ENCODE data around the gene RHBDD3. TPM values are rescaled to one million over a fixed set of nuclear protein-coding genes. Genes with fewer than 3 reads are reported as not detected.

RHBDD3 gene
- total RNA-seq, 1 donor from 2014 or later: 64.9 TPM

GRCh38 chr22:29313576-29314466 lies 46.0 kb upstream of the RHBDD3 start:
- no peaks in the 10 kb centered on the region for H3K9me3 Mint-ChIP-seq
- H3K27ac Mint-ChIP-seq (ENCODE audit: unreplicated experiment): no peak overlapping the region
- peaks cover 54% of the 10 kb centered on the region for H3K27me3 Mint-ChIP-seq (ENCODE audit: low read depth)
- H3K4me3 Mint-ChIP-seq: peak overlapping the region; percentile 32
- DNase-seq (ENCODE audit: low read depth, low spot score): no peak
- no peak for TF ChIP-seq CTCF (conservative IDR thresholded peaks at IDR 0.05)
- peaks cover 17% of the 10 kb centered on the region for H3K4me1 Mint-ChIP-seq
- H3K36me3 Mint-ChIP-seq (ENCODE audit: low read depth): no peaks in the 10 kb centered on the region

- TF ChIP-seq CTCF (conservative IDR thresholded peaks at IDR 0.05): peak; percentile 64
- H3K27ac Mint-ChIP-seq (ENCODE audit: unreplicated experiment): no peak overlapping the region
- peaks cover 54% of the 10 kb centered on the region for H3K27me3 Mint-ChIP-seq (ENCODE audit: low read depth)
- no peak for DNase-seq (ENCODE audit: low read depth, low spot score)
- peak overlapping the region; percentile 13 for H3K4me3 Mint-ChIP-seq
- peaks cover 17% of the 10 kb centered on the region for H3K4me1 Mint-ChIP-seq
- H3K9me3 Mint-ChIP-seq: no peaks in the 10 kb centered on the region
- H3K36me3 Mint-ChIP-seq (ENCODE audit: low read depth): no peaks in the 10 kb centered on the region
Measured at GRCh38 chr22:29313126-29313575, 45.4 kb upstream of the RHBDD3 start.

GRCh38 chr22:29312218-29313125 lies 44.7 kb upstream of the RHBDD3 start:
- H3K27me3 Mint-ChIP-seq (ENCODE audit: low read depth): peaks cover 48% of the 10 kb centered on the region
- H3K9me3 Mint-ChIP-seq: no peaks in the 10 kb centered on the region
- no peak for TF ChIP-seq CTCF (conservative IDR thresholded peaks at IDR 0.05)
- DNase-seq (ENCODE audit: low read depth, low spot score): no peak
- peak overlapping the region; percentile 64 for H3K4me3 Mint-ChIP-seq
- peaks cover 19% of the 10 kb centered on the region for H3K4me1 Mint-ChIP-seq
- H3K36me3 Mint-ChIP-seq (ENCODE audit: low read depth): no peaks in the 10 kb centered on the region
- no peak overlapping the region for H3K27ac Mint-ChIP-seq (ENCODE audit: unreplicated experiment)

- no peak overlapping the region for H3K4me3 Mint-ChIP-seq
- H3K9me3 Mint-ChIP-seq: no peaks in the 10 kb centered on the region
- H3K36me3 Mint-ChIP-seq (ENCODE audit: low read depth): no peaks in the 10 kb centered on the region
- peaks cover 21% of the 10 kb centered on the region for H3K4me1 Mint-ChIP-seq
- no peak for DNase-seq (ENCODE audit: low read depth, low spot score)
- H3K27me3 Mint-ChIP-seq (ENCODE audit: low read depth): peaks cover 40% of the 10 kb centered on the region
- H3K27ac Mint-ChIP-seq (ENCODE audit: unreplicated experiment): no peak overlapping the region
- no peak for TF ChIP-seq CTCF (conservative IDR thresholded peaks at IDR 0.05)
Measured at GRCh38 chr22:29311464-29312217, 43.9 kb upstream of the RHBDD3 start.

- TF ChIP-seq CTCF (conservative IDR thresholded peaks at IDR 0.05): no peak
- H3K9me3 Mint-ChIP-seq: no peaks in the 10 kb centered on the region
- H3K27ac Mint-ChIP-seq (ENCODE audit: unreplicated experiment): no peak overlapping the region
- no peaks in the 10 kb centered on the region for H3K36me3 Mint-ChIP-seq (ENCODE audit: low read depth)
- peak overlapping the region; percentile 27 for H3K4me3 Mint-ChIP-seq
- peak; percentile 58 for DNase-seq (ENCODE audit: low read depth, low spot score)
- peaks cover 23% of the 10 kb centered on the region for H3K4me1 Mint-ChIP-seq
- peaks cover 32% of the 10 kb centered on the region for H3K27me3 Mint-ChIP-seq (ENCODE audit: low read depth)
Measured at GRCh38 chr22:29310863-29311339, 43.1 kb upstream of the RHBDD3 start.

Data from neural crest cell (in vitro differentiated cells).